ENCODE data around the gene SOX5. TPM values are rescaled to one million over a fixed set of nuclear protein-coding genes. Genes with fewer than 3 reads are reported as not detected.

Gene SOX5
- total RNA-seq, 1 experiment from 2014 or later: 3.1 TPM

DNA sequence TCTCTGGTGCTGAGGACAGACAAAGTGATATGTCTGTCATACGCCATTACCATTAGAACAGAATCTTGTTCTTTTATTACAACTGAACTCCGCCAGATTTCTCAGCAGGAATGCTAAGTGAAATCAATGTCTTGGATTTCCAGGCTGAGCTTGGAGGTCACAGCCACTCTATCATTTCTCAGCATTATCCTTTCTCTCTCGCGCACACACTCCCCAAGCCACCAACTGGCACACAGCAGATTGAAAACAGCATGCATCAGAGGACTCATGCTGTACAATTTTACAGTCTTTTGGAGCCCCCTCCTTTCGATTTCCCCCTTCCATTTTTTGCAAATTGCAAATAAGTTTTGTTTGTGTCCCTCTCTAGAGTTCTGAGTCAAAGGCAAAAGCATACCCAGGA lies 348.6 kb downstream of the SOX5 start:
- no peaks in the 10 kb centered on the region for H4K20me1 ChIP-seq (ENCODE audit: control insufficient read depth, insufficient read depth, insufficient read length)
- H3K9ac ChIP-seq (ENCODE audit: extremely low read depth, insufficient read length, low read length): no peak overlapping the region
- no peak overlapping the region for H3K18ac ChIP-seq (ENCODE audit: insufficient read length, low read depth, low read length)
- TF ChIP-seq, protein P1, sequence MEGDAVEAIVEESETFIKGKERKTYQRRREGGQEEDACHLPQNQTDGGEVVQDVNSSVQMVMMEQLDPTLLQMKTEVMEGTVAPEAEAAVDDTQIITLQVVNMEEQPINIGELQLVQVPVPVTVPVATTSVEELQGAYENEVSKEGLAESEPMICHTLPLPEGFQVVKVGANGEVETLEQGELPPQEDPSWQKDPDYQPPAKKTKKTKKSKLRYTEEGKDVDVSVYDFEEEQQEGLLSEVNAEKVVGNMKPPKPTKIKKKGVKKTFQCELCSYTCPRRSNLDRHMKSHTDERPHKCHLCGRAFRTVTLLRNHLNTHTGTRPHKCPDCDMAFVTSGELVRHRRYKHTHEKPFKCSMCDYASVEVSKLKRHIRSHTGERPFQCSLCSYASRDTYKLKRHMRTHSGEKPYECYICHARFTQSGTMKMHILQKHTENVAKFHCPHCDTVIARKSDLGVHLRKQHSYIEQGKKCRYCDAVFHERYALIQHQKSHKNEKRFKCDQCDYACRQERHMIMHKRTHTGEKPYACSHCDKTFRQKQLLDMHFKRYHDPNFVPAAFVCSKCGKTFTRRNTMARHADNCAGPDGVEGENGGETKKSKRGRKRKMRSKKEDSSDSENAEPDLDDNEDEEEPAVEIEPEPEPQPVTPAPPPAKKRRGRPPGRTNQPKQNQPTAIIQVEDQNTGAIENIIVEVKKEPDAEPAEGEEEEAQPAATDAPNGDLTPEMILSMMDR (conservative IDR thresholded peaks at IDR 0.05): no peak
- H3K27ac Mint-ChIP-seq: no peak overlapping the region
- H3K23me2 ChIP-seq (ENCODE audit: insufficient read length, low read depth, low read length, poor library complexity, severe bottlenecking): no peaks in the 10 kb centered on the region
- peaks cover 6 to 17% of the 10 kb centered on the region in 2 experiments for H3K9me3 Mint-ChIP-seq
- 0 out of 4 replicates have a peak, but pooled peaks cover 0 to 4% of the 10 kb centered on the region in 2 experiments for H3K4me1 Mint-ChIP-seq
- no peak overlapping the region for H2BK20ac ChIP-seq (ENCODE audit: low read depth, low read length, poor library complexity, severe bottlenecking)
- H3K27me3 ChIP-seq (ENCODE audit: insufficient read depth, low read length): no peaks in the 10 kb centered on the region
- H3K27ac ChIP-seq (ENCODE audit: insufficient read length, low read depth, low read length): no peak overlapping the region
- H3K56ac ChIP-seq (ENCODE audit: insufficient read length, low read depth, low read length): no peak overlapping the region
- no peak overlapping the region for H3K14ac ChIP-seq (ENCODE audit: insufficient read depth, low read length)
- H3K9me3 ChIP-seq (ENCODE audit: control insufficient read depth, low read depth, low read length): peaks cover 10% of the 10 kb centered on the region
- H2BK12ac ChIP-seq (ENCODE audit: insufficient read length, low read depth, low read length): no peak overlapping the region
- peaks cover 9 to 26% (median 13%) of the 10 kb centered on the region in 3 experiments for H3K36me3 Mint-ChIP-seq (ENCODE audit: insufficient read depth in 1 of 3, low read depth in 3 of 3)
- H3T11ph ChIP-seq (ENCODE audit: low read length): no peak overlapping the region
- H2AK5ac ChIP-seq (ENCODE audit: insufficient read length, low read length): no peak overlapping the region
- no peak overlapping the region for H3K4ac ChIP-seq (ENCODE audit: low read depth, low read length)
- no peaks in the 10 kb centered on the region for H3K4me1 ChIP-seq (ENCODE audit: insufficient read depth, low read length)
- H3K4me2 ChIP-seq (ENCODE audit: insufficient read depth, insufficient read length, low read length): no peak overlapping the region
- no peak overlapping the region for H3K23ac ChIP-seq (ENCODE audit: insufficient read length, low read depth, low read length)
- WGBS (ENCODE audit: extremely low coverage, insufficient read length, low lambda C conversion rate): no CpG with 5 or more reads among the region's 5 CpGs
- no peak overlapping the region for H2BK5ac ChIP-seq (ENCODE audit: insufficient read length, low read length)
- no peak overlapping the region for H4K5ac ChIP-seq (ENCODE audit: insufficient read length, low read depth, low read length)
- no peak overlapping the region for H2BK120ac ChIP-seq (ENCODE audit: low read depth, low read length, poor library complexity, severe bottlenecking)
- no peaks in the 10 kb centered on the region for H3K79me2 ChIP-seq (ENCODE audit: insufficient read depth, low read length)
- no peaks in the 10 kb centered on the region for H3K79me1 ChIP-seq (ENCODE audit: insufficient read depth, low read depth, low read length, poor library complexity, severe bottlenecking)
- no peak overlapping the region for H4K8ac ChIP-seq (replicated peaks; ENCODE audit: insufficient read length, low read depth, low read length)
- no peak for DNase-seq
- H3K4me3 Mint-ChIP-seq: no peak overlapping the region
- no peak overlapping the region for H2BK15ac ChIP-seq (ENCODE audit: low read depth, low read length)
- no peak overlapping the region for H4K91ac ChIP-seq (ENCODE audit: insufficient read length, low read depth, low read length)
- H3K27me3 Mint-ChIP-seq (ENCODE audit: low read depth): no peaks in the 10 kb centered on the region
- no peak overlapping the region for H2AFZ ChIP-seq (ENCODE audit: low read length)

Measured in H9 (cell line).